Measurements from ENCODE around the gene CA5A.

DNA sequence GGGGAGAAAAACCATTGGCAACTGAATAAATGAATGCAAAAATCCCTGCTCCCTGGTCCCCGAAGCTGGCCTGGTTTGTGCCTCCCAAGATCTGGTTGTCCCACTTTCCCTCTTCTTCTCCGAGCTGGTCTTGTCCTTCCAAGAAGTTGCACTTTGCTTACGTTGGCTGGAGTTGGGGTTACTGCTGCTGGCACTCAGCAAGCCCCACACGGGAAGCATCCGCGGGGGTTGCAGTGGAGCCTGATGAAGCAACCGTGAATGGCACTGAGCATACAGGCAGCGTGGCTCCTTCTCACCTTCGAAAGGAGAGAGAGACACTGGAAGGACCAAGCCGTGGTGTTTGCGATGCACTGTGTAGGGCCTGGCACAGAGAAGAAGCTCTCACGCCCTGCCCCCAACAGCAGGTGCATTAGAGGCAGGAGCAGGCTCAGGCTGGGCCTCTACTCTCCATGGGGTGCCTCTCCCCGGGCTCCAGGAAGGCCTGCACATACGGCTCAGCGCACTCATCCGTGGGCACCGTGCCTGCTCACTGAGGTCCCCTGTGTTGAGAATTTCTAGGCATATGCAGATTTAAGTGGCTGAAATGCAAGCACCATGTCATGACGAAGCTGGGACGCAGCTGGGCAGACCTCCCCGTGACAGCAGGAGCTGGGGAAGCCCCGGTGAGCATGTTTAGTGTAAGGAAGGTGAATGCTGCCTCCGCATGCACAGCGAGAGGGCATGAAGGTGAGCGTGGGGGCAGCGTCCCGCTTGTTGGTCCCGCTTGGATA, 12.1 kb downstream of the CA5A start:
- no peak for TF ChIP-seq EZH2 (IDR thresholded peaks at IDR 0.05)
- TF ChIP-seq POLR2AphosphoS5 (IDR thresholded peaks at IDR 0.05; ENCODE audit: borderline replicate concordance, low read depth, low read length), result no peak
- no peak for TF ChIP-seq FOXP2 (optimal IDR thresholded peaks at IDR 0.05; ENCODE audit: control extremely low read depth, extremely low read length, insufficient read depth)
